HT-29 (cell line): ENCODE measurements around the gene NUMB. TPM values are rescaled to one million over a fixed set of nuclear protein-coding genes. Genes with fewer than 3 reads are reported as not detected.
"Not testable (repeated sequence)": the region's sequence is repeated elsewhere in the genome, so short reads cannot be mapped to it uniquely, and the experiment has no call there.

Source experiments
- DNase-seq: peaks from one replicate; pipeline ENCODE4 v3.0.0-alpha.2; 2015; ENCODE audit warnings: low spot score
- total RNA-seq: library from RNA; depleted of rRNA; stranded (reverse); fragments of >200 nt; shearing (Covaris generic); gene quantifications from 2 replicates; pipeline ENCODE4 v1.2.3, GENCODE V29; 2014

Gene NUMB
- total RNA-seq, 1 experiment from 2014 or later = 19.6 TPM

GRCh38 chr14:73364559-73364958 lies 93.8 kb downstream of the NUMB start:
- DNase-seq = no peak

- no peak for DNase-seq
These were observed 98.9 kb downstream of the NUMB start for GRCh38 chr14:73359445-73359844.

- no peak for DNase-seq
These were observed 100.2 kb downstream of the NUMB start for GRCh38 chr14:73358187-73358586.

GRCh38 chr14:73349091-73349490 lies 109.3 kb downstream of the NUMB start:
- not testable (repeated sequence) for DNase-seq

GRCh38 chr14:73344319-73344718 lies 114.0 kb downstream of the NUMB start:
- DNase-seq = no peak

GRCh38 chr14:73342670-73343069 lies 115.7 kb downstream of the NUMB start:
- DNase-seq = no peak

GRCh38 chr14:73339846-73340595 lies 118.3 kb downstream of the NUMB start:
- no peak for DNase-seq

GRCh38 chr14:73339206-73339605 lies 119.1 kb downstream of the NUMB start:
- no peak for DNase-seq

GRCh38 chr14:73338551-73338950 lies 119.8 kb downstream of the NUMB start:
- no peak for DNase-seq

GRCh38 chr14:73333031-73333430 lies 125.3 kb downstream of the NUMB start:
- DNase-seq = no peak

- DNase-seq = no peak
These were observed 132.6 kb downstream of the NUMB start for GRCh38 chr14:73325630-73326299.

- no peak for DNase-seq
These were observed 133.3 kb downstream of the NUMB start for GRCh38 chr14:73325063-73325462.

- no peak for DNase-seq
These were observed 133.8 kb downstream of the NUMB start for GRCh38 chr14:73324533-73324932.

- no peak for DNase-seq
These were observed 134.4 kb downstream of the NUMB start for GRCh38 chr14:73323896-73324399.

- no peak for DNase-seq
These were observed 145.2 kb downstream of the NUMB start for GRCh38 chr14:73313151-73313550.

GRCh38 chr14:73312687-73313086 lies 145.7 kb downstream of the NUMB start:
- no peak for DNase-seq

GRCh38 chr14:73311708-73312030 lies 146.7 kb downstream of the NUMB start:
- no peak for DNase-seq

GRCh38 chr14:73309207-73309606 lies 149.1 kb downstream of the NUMB start:
- DNase-seq = not testable (repeated sequence)

- DNase-seq = no peak
These were observed 151.1 kb downstream of the NUMB start for GRCh38 chr14:73307261-73307660.

- no peak for DNase-seq
These were observed 152.8 kb downstream of the NUMB start for GRCh38 chr14:73305499-73305898.

GRCh38 chr14:73295198-73295796 lies 163.0 kb downstream of the NUMB start:
- DNase-seq = peak; percentile 71
